Suprapubic skin (tissue), 3 donors: ENCODE data around the gene GADL1.

Experiments
- POLR2A ChIP-seq, 2 donors: fragments of 450-650 bp; IDR thresholded peaks; one replicate each; pipeline ENCODE4 v1.6.1; 2017; ENCODE audit warnings: antibody characterized with exemption in 2 of 2, mild to moderate bottlenecking in 2 of 2, moderate library complexity in 2 of 2
- TF ChIP-seq, protein P1 (sequence below), 2 donors: fragments of 200-600 bp in 1 of 2; fragments of 450-650 bp in 1 of 2; sonication (generic) in 1 of 2; IDR thresholded peaks; one replicate each; pipeline ENCODE4 v1.5.1; 2016 to 2019; ENCODE audit warnings: antibody characterized with exemption in 2 of 2, mild to moderate bottlenecking in 1 of 2, moderate library complexity in 1 of 2

DNA sequence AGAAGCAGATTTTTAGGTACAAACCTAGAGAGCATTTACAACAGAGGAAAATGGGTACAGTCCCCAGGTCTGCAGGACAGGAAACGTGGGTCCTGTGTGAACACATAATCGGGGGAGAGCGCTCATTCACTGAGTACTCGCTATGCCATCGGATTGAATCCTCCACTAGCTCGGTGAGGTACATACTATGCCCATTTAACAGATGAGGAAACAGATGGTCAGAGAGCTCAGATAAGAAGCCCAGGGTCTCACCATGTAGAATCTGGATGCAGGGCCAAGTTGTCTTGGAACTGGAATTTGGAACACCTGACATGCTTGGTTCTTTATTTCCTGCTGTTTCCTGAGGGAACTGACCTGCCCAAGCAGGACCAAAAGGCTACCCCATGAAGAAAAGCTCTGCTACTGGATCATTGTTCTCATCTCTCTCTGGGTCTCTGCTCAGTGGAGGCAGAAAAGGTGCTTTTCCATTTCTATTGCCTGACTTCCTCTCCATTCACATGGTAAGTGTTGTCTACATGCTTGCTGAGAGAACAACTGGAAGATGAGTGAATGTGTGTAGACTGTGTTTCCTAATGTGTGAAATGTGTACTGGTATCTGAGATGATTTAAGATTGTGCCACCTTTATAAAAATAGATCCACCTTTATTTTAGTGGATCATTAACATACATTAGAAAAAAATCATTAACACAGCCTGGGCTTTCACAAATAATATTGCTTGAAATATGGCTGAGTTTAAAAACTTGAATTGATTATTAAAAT, 199.0 kb downstream of the GADL1 start:
- TF ChIP-seq POLR2A (IDR thresholded peaks at IDR 0.05): no peak
- TF ChIP-seq, protein P1, sequence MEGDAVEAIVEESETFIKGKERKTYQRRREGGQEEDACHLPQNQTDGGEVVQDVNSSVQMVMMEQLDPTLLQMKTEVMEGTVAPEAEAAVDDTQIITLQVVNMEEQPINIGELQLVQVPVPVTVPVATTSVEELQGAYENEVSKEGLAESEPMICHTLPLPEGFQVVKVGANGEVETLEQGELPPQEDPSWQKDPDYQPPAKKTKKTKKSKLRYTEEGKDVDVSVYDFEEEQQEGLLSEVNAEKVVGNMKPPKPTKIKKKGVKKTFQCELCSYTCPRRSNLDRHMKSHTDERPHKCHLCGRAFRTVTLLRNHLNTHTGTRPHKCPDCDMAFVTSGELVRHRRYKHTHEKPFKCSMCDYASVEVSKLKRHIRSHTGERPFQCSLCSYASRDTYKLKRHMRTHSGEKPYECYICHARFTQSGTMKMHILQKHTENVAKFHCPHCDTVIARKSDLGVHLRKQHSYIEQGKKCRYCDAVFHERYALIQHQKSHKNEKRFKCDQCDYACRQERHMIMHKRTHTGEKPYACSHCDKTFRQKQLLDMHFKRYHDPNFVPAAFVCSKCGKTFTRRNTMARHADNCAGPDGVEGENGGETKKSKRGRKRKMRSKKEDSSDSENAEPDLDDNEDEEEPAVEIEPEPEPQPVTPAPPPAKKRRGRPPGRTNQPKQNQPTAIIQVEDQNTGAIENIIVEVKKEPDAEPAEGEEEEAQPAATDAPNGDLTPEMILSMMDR (IDR thresholded peaks at IDR 0.05): no peak
